H1 (cell line): ENCODE measurements around the gene NPPA. TPM values are rescaled to one million over a fixed set of nuclear protein-coding genes. Genes with fewer than 3 reads are reported as not detected.
A peak's percentile ranks its signal among the peaks of the same experiment; 100 is the strongest.

Experiments used
- CTCF ChIA-PET: fragments of 300-600 bp; sonication (Branson Sonifier 250); formaldehyde crosslinking; loops from one replicate; lab custom pipeline; 2021; ENCODE audit not compliant: partially characterized antibody; lab: Charles Lee
- POLR2A ChIA-PET: fragments of 300-600 bp; sonication (Branson Sonifier 250); formaldehyde crosslinking; loops from one replicate; lab custom pipeline; 2021; ENCODE audit warnings: inconsistent platforms; ENCODE audit not compliant: partially characterized antibody; lab: Charles Lee
- DNase-seq, 2 experiments: peaks; one replicate each; pipeline versions ENCODE4 v3.0.0 to v3.0.0-alpha.2; 2010 to 2022; ENCODE audit warnings: low spot score in 2 of 2, low read depth in 1 of 2, mixed read lengths in 1 of 2
- FAIRE-seq: peaks from 2 replicates; lab custom pipeline; 2011; peaks lifted over from hg19 to GRCh38; lab: Jason Lieb, UNC
- H2AFZ ChIP-seq: 2 replicates; pipeline ENCODE4 v1.8.1; 2012; ENCODE audit warnings: low read length, inconsistent platforms
- H2AK5ac ChIP-seq: 2 replicates; pipeline ENCODE4 v1.6.1; 2013; ENCODE audit warnings: low read depth, low read length
- H2BK120ac ChIP-seq: replicated peaks from 2 replicates; pipeline ENCODE3; 2013; ENCODE audit warnings: low read depth, low read length, inconsistent platforms
- H2BK12ac ChIP-seq: 2 replicates; pipeline ENCODE4 v1.6.1; 2013; ENCODE audit warnings: low read depth, low read length
- H2BK15ac ChIP-seq: 2 replicates; pipeline ENCODE4 v1.6.1; 2013; ENCODE audit warnings: low read length
- H2BK20ac ChIP-seq: 2 replicates; pipeline ENCODE4 v1.6.1; 2013; ENCODE audit warnings: low read length
- H2BK5ac ChIP-seq: 2 replicates; pipeline ENCODE4 v1.6.1; 2013; ENCODE audit warnings: low read depth, low read length
- H3K14ac ChIP-seq: 2 replicates; pipeline ENCODE4 v1.6.1; 2013; ENCODE audit warnings: inconsistent platforms; ENCODE audit not compliant: insufficient read length
- H3K18ac ChIP-seq: 2 replicates; pipeline ENCODE4 v1.6.1; 2013; ENCODE audit warnings: low read length; ENCODE audit errors: extremely low read depth
- H3K23ac ChIP-seq: 2 replicates; pipeline ENCODE4 v1.6.1; 2013; ENCODE audit warnings: inconsistent platforms; ENCODE audit not compliant: insufficient read length
- H3K23me2 ChIP-seq: 2 replicates; pipeline ENCODE4 v1.6.1; 2013; ENCODE audit warnings: low read depth, low read length
- H3K27ac ChIP-seq: 2 replicates; pipeline ENCODE4 v1.6.1; 2011; ENCODE audit warnings: low read depth, low read length, inconsistent platforms
- H3K27me3 ChIP-seq, 4 experiments: replicated peaks in 1 of 4; 1 replicate in 1 of 4; 2 replicates in 3 of 4; pipeline versions ENCODE4 v1.6.1 to v1.8.1; 2011 to 2013; ENCODE audit warnings: low read length in 3 of 4, mild to moderate bottlenecking in 3 of 4, inconsistent platforms in 2 of 4, mixed read lengths in 2 of 4, moderate library complexity in 1 of 4; ENCODE audit not compliant: control insufficient read depth in 3 of 4, insufficient read depth in 3 of 4; ENCODE audit errors: extremely low read depth in 1 of 4
- H3K36me3 ChIP-seq, 4 experiments: 2 replicates each; pipeline versions ENCODE4 v1.6.1 to v1.8.1; 2011 to 2013; ENCODE audit warnings: mild to moderate bottlenecking in 4 of 4, low read length in 3 of 4, moderate library complexity in 2 of 4, control low read depth in 1 of 4, inconsistent platforms in 1 of 4; ENCODE audit not compliant: insufficient read depth in 4 of 4, control insufficient read depth in 2 of 4
- H3K4ac ChIP-seq: replicated peaks from 2 replicates; pipeline ENCODE3; 2013; ENCODE audit warnings: low read length, low read depth, mixed read lengths, inconsistent platforms; ENCODE audit not compliant: insufficient read length
- H3K4me1 ChIP-seq, 4 experiments: replicated peaks in 1 of 4; 1 replicate in 1 of 4; 2 replicates in 3 of 4; pipeline versions ENCODE4 v1.6.1 to v1.8.1; 2011 to 2013; ENCODE audit warnings: low read length in 3 of 4, inconsistent platforms in 2 of 4, mixed read lengths in 1 of 4; ENCODE audit not compliant: insufficient read depth in 4 of 4, control insufficient read depth in 3 of 4
- H3K4me2 ChIP-seq, 2 experiments: 2 replicates each; pipeline versions ENCODE4 v1.6.1 to v1.8.1; 2011 to 2013; ENCODE audit warnings: low read depth in 2 of 2, low read length in 2 of 2, control low read depth in 1 of 2, inconsistent platforms in 1 of 2, mild to moderate bottlenecking in 1 of 2; ENCODE audit not compliant: insufficient read depth in 1 of 2
- H3K4me3 ChIP-seq, 4 experiments: fragments of 200-600, 300-600 bp in 1 of 4; sonication (generic), shearing (Covaris generic), sonication (Bioruptor Twin) in 1 of 4; 2 replicates each; pipeline versions ENCODE4 v1.5.1 to v1.8.1; 2011 to 2016; ENCODE audit warnings: low read length in 4 of 4, low read depth in 3 of 4, control low read depth in 2 of 4, inconsistent platforms in 2 of 4, mild to moderate bottlenecking in 2 of 4, mixed read lengths in 1 of 4, moderate library complexity in 1 of 4; ENCODE audit not compliant: insufficient read depth in 2 of 4; ENCODE audit errors: extremely low read depth in 1 of 4
- H3K56ac ChIP-seq: replicated peaks from 2 replicates; pipeline ENCODE3; 2013; ENCODE audit warnings: low read depth, mild to moderate bottlenecking, mixed read lengths, low read length, inconsistent platforms; ENCODE audit not compliant: insufficient read length
- H3K79me1 ChIP-seq: 2 replicates; pipeline ENCODE4 v1.6.1; 2013; ENCODE audit warnings: low read depth, low read length, control low read depth
- H3K79me2 ChIP-seq, 2 experiments: 2 replicates each; pipeline versions ENCODE4 v1.6.1 to v1.8.1; 2012 to 2013; ENCODE audit warnings: low read length in 2 of 2, mild to moderate bottlenecking in 2 of 2, inconsistent platforms in 1 of 2; ENCODE audit not compliant: insufficient read depth in 2 of 2, control insufficient read depth in 1 of 2
- H3K9ac ChIP-seq, 4 experiments: replicated peaks in 1 of 4; 1 replicate in 1 of 4; 2 replicates in 3 of 4; pipeline versions ENCODE4 v1.6.1 to v1.8.1; 2011 to 2013; ENCODE audit warnings: low read depth in 3 of 4, low read length in 3 of 4, control low read depth in 2 of 4, mild to moderate bottlenecking in 2 of 4, moderate library complexity in 2 of 4, inconsistent platforms in 1 of 4; ENCODE audit errors: extremely low read depth in 1 of 4
- H3K9me3 ChIP-seq, 2 experiments: 2 replicates each; pipeline versions ENCODE4 v1.6.1 to v1.8.1; 2012 to 2013; ENCODE audit warnings: mild to moderate bottlenecking in 2 of 2, moderate library complexity in 2 of 2, control low read depth in 1 of 2, inconsistent platforms in 1 of 2, low read depth in 1 of 2, low read length in 1 of 2, mixed read lengths in 1 of 2; ENCODE audit not compliant: insufficient read depth in 2 of 2
- H4K20me1 ChIP-seq, 2 experiments: replicated peaks in 1 of 2; 2 replicates each; pipeline versions ENCODE3 to v1.8.1; 2011 to 2013; ENCODE audit warnings: inconsistent platforms in 2 of 2, low read length in 2 of 2, mild to moderate bottlenecking in 1 of 2; ENCODE audit not compliant: insufficient read depth in 2 of 2, control insufficient read depth in 1 of 2
- H4K5ac ChIP-seq: 2 replicates; pipeline ENCODE4 v1.6.1; 2013; ENCODE audit warnings: low read length, low read depth, mixed read lengths, inconsistent platforms; ENCODE audit not compliant: insufficient read length
- H4K8ac ChIP-seq: 2 replicates; pipeline ENCODE4 v1.8.0; 2013; ENCODE audit warnings: mild to moderate bottlenecking, moderate library complexity, low read length, inconsistent platforms; ENCODE audit not compliant: insufficient read depth; ENCODE audit errors: extremely low read depth
- H4K91ac ChIP-seq: replicated peaks from 2 replicates; pipeline ENCODE3; 2013; ENCODE audit warnings: low read length, mixed read lengths, inconsistent platforms; ENCODE audit not compliant: insufficient read length
- BACH1 ChIP-seq: IDR thresholded peaks from 2 replicates; pipeline ENCODE4 v1.6.1; 2012; ENCODE audit warnings: low read length, improper control_type of control experiment
- EGR1 ChIP-seq: IDR thresholded peaks from 2 replicates; pipeline ENCODE4 v1.6.1; 2011; ENCODE audit warnings: low read depth, low read length, borderline replicate concordance
- KDM5A ChIP-seq: fragments of 200-600 bp; IDR thresholded peaks from 2 replicates; pipeline ENCODE4 v1.7.1; 2012; ENCODE audit warnings: mild to moderate bottlenecking, low read length, inconsistent platforms, mixed read lengths
- WGBS, 2 experiments: shearing (Covaris generic) in 1 of 2; methylation state at CpG; one replicate each; pipeline versions ENCODE4 v1.1.6 to v1.1.7; 2013 to 2015; ENCODE audit warnings: low lambda C conversion rate in 2 of 2, mixed read lengths in 2 of 2, inconsistent platforms in 1 of 2, low coverage in 1 of 2, missing lambda C conversion rate in 1 of 2; ENCODE audit not compliant: insufficient replicate concordance in 2 of 2, insufficient coverage in 1 of 2, insufficient read length in 1 of 2; ENCODE audit errors: extremely low coverage in 1 of 2, missing lambda C conversion rate in 1 of 2; 5-methylcytosine and 5-hydroxymethylcytosine counted together
- polyA plus RNA-seq, 7 experiments: library from polyadenylated mRNA; depleted of rRNA in 3 of 7; stranded (reverse) in 5 of 7; unstranded in 2 of 7; fragments of >200 nt in 5 of 7; fragments of 200-250 nt in 2 of 7; gene quantifications; 1 replicate in 5 of 7; 2 replicates in 1 of 7; 4 replicates in 1 of 7; pipeline versions ENCODE4 v1.2.1 to v1.2.3, GENCODE V29; 2011 to 2013; ENCODE audit warnings: missing spikeins in 2 of 7, mixed read lengths in 2 of 7
- total RNA-seq: library from RNA; stranded (reverse); fragmentation: NEBNext Ultra II Directional; extraction: Animal tissue kit (Norgen Biotek cat#: 25700); gene quantifications from 2 replicates; pipeline ENCODE4 v1.2.1, GENCODE V29; 2021
- TF ChIP-seq, protein P1 (sequence below): IDR thresholded peaks from 2 replicates; pipeline ENCODE4 v1.6.1; 2011; ENCODE audit warnings: low read depth, mild to moderate bottlenecking, low read length; ENCODE audit not compliant: insufficient read depth

Gene NPPA
- total and polyA plus RNA-seq, 2 of the 8 experiments (the other 6 are each of a cell fraction or from before 2014, with no cell fraction given): not detected

DNA sequence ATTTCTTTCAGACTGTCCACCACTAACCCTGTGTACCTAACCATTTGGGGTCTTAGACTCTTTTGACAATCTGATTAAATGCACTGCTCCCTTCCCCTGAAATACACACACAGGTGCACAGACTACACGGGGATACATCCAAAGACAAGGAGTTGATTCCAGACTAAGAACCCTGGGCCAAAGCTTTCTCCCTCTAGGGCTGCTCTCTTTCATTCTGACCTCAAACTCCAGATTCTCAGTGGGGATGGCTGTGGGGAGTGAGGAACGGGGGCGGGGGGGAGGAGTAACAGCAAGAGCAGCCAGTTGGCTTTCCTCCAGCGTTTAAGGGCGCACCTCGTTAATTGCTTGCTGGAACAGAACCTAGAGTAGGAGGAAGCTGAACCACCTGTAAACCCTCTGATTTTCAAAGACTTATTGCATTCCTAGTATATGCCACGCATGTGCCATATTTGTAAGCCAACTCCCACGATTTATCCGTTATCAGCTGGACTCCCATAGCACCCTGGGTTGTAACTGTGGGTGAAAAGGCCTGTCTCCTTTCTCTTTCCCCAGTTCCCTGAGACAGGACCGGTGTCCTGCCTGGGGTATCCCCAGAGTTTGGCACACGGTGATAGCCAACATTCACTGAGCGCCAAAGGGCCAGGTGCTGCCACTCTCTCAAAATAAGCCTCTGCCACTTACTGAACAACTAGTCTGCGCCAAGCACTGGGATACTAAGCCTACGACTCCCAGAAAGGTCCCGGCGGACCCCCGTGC, 42.7 kb downstream of the NPPA start:
- Histone ChIP-seq H2AK5ac (no peak overlapping the region), H3K23ac (no peak overlapping the region), H2BK120ac (peak overlapping the region; percentile 16), H3K79me1 (peaks cover 8% of the 10 kb centered on the region), H4K8ac (no peak overlapping the region; the same call in 1 of the 2 replicates), H3K23me2 (peaks cover 18% of the 10 kb centered on the region), H3K27me3 (no peaks in the 10 kb centered on the region), H2AFZ (no peak overlapping the region), H4K5ac (peak overlapping the region; percentile 92), H2BK5ac (peak overlapping the region; percentile 93; the same call in 1 of the 2 replicates), H3K4me3 (peak overlapping the region; percentile 76 to 88 (median 84)), H3K14ac (no peak overlapping the region), H3K9me3 (no peaks in the 10 kb centered on the region), H3K36me3 (peaks cover 4 to 20% (median 16%) of the 10 kb centered on the region in 4 experiments; a peak in 7 of 8 replicates), H3K4me1 (peaks cover 13 to 24% (median 18%) of the 10 kb centered on the region in 4 experiments), H2BK20ac (no peak overlapping the region), H3K9ac (peak overlapping the region in 3 of 4 experiments; percentile 75 to 77 (median 76); a peak in 6 of 7 replicates), H4K20me1 (peaks cover 5 to 7% of the 10 kb centered on the region in 2 experiments), H3K79me2 (peaks cover 8 to 48% of the 10 kb centered on the region in 2 experiments; a peak in 3 of 4 replicates), H3K4ac (peak overlapping the region; percentile 81), H3K27ac (peak overlapping the region; percentile 81), H4K91ac (no peak overlapping the region), H3K4me2 (peak overlapping the region; percentile 84 to 88), H2BK12ac (peak overlapping the region; percentile 75; the same call in 1 of the 2 replicates), H2BK15ac (no peak overlapping the region), H3K56ac (peak overlapping the region; percentile 96), H3K18ac (peak overlapping the region; percentile 85)
- DNase-seq (peak in 1 of 2 experiments; percentile 55), FAIRE-seq (no peak)
- 5% methylated on average over 14 of the region's 17 CpGs; no CpG with 5 or more reads in 1 of the 2 experiments for WGBS, 2 experiments
- CTCF ChIA-PET: interaction anchor here (0.6 to 4.2 kb wide), 2 partner anchors 18 to 1744 kb away, joined by 3 to 49 read pairs; no protein-coding TSS in a partner anchor
- POLR2A ChIA-PET: interaction anchor here (0.7 to 3.2 kb wide), 3 partner anchors 9 to 181 kb away, joined by 3 to 27 read pairs (median 3); no protein-coding TSS in a partner anchor
- no peak for TF ChIP-seq KDM5A
- TF ChIP-seq, protein P1, sequence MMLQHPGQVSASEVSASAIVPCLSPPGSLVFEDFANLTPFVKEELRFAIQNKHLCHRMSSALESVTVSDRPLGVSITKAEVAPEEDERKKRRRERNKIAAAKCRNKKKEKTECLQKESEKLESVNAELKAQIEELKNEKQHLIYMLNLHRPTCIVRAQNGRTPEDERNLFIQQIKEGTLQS: no peak
- no peak for TF ChIP-seq BACH1
- no peak for TF ChIP-seq EGR1
